GM19023 (cell line): ENCODE measurements around the gene DPEP2NB.
"Not testable (repeated sequence)": the region's sequence is repeated elsewhere in the genome, so short reads cannot be mapped to it uniquely, and the experiment has no call there.

Experiments used
- ATAC-seq: cut with Tn5 transposase; IDR thresholded peaks from one replicate; pipeline ENCODE4 v1.9.1; 2021; ENCODE audit warnings: mild to moderate bottlenecking, moderate library complexity; ENCODE audit not compliant: unreplicated experiment

The DPEP2NB gene

GRCh38 chr16:68019167-68019680 lies 3.5 kb upstream of the DPEP2NB start:
- no peak for ATAC-seq

- no peak for ATAC-seq
These were observed 2.3 kb downstream of the DPEP2NB start for GRCh38 chr16:68013440-68013839.

DNA sequence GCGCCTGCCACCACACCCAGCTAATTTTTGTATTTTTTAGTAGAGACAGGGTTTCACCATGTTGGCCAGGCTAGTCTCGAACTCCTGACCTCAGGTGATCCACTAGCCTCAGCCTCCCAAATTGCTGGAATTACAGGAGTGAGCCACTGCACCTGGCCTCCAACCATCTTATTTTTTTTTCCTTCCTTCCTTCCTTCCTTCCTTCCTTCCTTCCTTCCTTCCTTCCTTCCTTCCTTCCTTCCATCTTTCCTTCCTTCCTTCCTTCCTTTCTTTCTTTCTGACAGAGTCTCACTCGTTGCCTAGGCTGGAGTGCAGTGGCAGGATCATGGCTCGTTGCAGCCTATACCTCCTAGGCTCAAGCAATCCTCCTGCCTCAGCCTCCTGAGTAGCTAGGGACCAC lies 5.8 kb downstream of the DPEP2NB start:
- ATAC-seq: not testable (repeated sequence)

- ATAC-seq: no peak
These were observed 6.5 kb downstream of the DPEP2NB start for GRCh38 chr16:68009157-68009735.

GRCh38 chr16:68005786-68006286 lies 9.9 kb downstream of the DPEP2NB start:
- no peak for ATAC-seq

GRCh38 chr16:68005211-68005610 lies 10.5 kb downstream of the DPEP2NB start:
- ATAC-seq: no peak

GRCh38 chr16:68003031-68003430 lies 12.7 kb downstream of the DPEP2NB start:
- no peak for ATAC-seq

DNA sequence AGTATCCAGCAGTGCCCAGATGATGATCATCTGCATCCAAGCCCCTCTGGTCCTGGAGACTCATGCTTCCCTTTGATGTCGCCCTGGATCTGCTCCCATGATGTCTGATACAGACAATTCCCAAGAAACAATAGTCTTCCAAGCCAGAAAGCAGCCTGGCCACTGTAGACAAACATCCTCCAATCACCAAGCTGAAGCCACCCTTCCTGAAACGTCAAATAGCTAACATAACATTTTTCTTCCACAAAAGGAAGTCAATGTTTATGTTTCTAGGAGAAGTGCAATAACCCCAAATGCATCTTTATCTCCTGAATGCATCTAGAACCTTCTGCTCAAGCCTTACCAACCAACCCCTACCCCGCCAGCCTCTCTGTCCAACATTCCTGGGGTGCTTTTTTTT lies 15.3 kb downstream of the DPEP2NB start:
- no peak for ATAC-seq

GRCh38 chr16:67999985-68000384 lies 15.7 kb downstream of the DPEP2NB start:
- ATAC-seq: no peak

DNA sequence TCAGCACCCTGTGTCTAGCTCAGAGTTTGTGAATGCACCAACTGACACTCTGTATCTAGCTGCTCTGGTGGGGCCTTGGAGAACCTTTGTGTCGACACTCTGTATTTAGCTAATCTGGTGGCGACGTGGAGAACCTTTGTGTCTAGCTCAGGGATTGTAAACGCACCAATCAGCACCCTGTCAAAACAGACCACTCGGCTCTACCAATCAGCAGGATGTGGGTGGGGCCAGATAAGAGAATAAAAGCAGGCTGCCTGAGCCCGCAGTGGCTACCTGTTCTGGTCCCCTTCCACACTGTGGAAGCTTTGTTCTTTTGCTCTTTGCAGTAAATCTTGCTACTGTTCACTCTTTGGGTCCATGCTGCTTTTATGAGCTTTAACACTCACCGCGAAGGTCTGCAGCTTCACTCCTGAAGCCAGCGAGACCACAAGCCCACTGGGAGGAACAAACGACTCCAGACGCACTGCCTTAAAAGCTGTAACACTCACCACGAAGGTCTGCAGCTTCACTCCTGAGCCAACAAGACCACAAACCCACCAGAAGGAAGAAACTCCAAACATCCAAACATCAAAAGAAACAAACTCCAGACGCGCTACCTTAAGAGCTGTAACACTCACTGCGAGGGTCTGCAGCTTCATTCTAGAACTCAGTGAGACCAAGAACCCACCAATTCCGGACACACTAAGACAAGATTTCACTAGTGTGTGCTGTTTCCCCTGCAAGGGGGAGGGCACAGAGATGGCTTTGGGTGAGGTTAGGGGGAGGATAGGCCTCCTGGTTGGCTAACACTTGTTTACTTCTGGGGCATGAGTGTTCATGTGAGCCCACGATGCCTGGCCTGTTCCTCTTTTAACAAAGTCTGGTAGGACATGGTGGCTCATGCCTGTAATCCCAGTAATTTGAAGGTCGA lies 16.7 kb downstream of the DPEP2NB start, which contains the start of gene DPEP2:
Gene DPEP2 (minus strand): TSS at position 706 of the 910 bp plus-strand sequence. CDS start 6,272 bp downstream, outside the sequence.
- ATAC-seq: not testable (repeated sequence)

DNA sequence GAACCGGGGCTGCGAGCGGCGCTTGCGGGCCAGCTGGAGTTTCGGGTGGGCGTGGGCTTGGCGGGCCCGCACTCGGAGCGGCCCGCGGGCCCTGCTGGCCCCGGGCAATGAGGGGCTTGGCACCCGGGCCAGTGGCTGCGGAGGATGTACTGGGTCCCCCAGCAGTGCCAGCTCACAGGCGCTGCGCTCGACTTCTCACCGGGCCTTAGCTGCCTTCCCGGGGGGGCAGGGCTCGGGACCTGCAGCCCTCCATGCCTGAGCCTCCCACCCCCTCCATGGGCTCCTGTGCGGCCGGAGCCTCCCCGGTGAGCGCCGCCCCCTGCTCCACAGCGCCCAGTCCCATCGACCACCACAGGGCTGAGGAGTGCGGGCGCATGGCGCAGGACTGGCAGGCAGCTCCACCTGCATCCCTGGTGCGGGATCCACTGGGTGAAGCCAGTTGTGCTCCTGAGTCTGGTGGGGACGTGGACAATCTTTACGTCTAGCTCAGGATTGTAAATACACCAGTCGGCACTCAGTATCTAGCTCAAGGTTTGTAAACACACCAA lies 17.4 kb downstream of the DPEP2NB start:
- ATAC-seq: not testable (repeated sequence)

DNA sequence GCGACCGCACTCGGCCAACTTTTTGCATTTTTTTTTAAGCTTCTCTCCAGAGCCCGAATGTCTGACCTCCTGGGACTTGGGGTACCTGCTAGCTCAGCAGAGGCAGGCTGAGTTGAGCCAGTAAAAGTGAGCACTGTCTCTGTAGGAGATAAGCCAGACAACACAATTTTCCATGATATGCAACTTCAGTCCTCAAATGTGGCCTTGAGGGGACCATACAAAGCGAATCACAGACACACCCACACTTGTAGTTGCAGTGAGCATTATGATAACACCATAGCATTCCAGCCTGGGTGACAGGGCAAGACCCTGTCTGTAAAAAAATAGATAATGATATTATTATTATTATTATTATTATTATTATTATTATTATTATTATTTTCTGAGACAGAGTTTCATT lies 19.0 kb downstream of the DPEP2NB start:
- no peak for ATAC-seq

DNA sequence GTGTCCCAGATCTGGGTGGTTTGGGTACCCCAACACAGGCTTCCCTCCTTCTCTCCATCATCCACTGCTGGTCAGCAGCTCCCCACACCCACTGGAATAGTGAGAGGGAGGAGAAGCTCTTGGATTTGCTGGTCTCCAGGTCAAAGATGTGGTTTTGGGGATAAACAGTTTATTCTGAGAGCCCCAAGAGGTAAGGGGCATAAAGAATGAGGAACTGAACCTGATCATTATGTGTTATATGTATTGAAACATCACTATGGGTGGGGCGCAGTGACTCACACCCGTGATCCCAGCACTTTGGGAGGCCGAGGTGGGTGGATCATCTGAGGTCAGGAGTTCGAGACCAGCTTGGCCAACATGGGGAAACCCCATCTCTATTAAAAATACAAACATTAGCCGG lies 20.3 kb downstream of the DPEP2NB start:
- ATAC-seq: no peak

DNA sequence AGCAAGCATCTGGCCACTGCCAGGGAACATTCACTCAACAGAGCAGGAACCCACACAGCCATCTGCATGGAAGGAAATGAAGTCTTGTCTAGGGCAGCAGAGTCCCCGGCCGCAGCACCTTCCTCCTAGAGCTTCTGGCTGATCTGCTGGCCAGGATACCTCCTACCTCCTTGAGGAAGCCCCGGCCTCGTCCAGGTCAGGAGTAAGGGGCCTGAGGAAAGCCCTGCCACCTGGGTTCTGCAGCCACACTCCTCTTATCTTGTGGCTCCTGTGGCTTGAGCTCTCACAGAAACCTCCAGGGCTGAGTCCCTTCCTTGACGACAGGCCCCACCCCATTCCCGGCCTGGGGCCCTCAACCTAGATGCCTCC lies 21.7 kb downstream of the DPEP2NB start:
- ATAC-seq: not testable (repeated sequence)

- peak; percentile 83 for ATAC-seq
These were observed 22.3 kb downstream of the DPEP2NB start for GRCh38 chr16:67993207-67994039.

DNA sequence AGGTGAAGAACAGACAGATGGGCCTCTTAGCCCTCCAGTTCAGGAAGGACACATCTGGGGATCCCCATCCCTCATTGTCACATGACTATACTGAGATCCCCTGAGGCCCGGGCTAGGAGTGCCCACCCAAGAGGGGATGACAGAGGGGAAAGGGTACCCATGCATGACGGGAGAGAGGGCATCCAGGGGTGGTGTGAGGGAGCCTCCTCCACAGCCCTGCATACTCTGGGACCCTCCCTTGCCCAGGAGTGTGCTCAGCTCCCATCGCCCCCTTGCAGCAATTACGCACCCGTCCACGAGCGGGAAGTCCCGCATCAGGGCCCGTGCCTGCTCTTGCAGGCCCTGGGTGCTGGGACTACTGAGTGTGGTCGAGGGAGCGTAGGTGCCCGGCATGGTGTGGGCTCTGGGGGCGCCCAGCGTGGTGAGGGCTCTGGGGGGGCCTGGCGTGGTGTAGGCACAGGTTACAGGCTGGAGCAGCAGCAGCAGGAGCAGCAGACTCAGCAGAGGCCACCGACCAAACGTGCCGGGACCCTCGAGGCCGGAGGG lies 23.0 kb downstream of the DPEP2NB start:
- ATAC-seq: no peak

- ATAC-seq: no peak
These were observed 25.7 kb downstream of the DPEP2NB start for GRCh38 chr16:67990018-67990386.

GRCh38 chr16:67989322-67990017 lies 26.2 kb downstream of the DPEP2NB start:
- no peak for ATAC-seq

DNA sequence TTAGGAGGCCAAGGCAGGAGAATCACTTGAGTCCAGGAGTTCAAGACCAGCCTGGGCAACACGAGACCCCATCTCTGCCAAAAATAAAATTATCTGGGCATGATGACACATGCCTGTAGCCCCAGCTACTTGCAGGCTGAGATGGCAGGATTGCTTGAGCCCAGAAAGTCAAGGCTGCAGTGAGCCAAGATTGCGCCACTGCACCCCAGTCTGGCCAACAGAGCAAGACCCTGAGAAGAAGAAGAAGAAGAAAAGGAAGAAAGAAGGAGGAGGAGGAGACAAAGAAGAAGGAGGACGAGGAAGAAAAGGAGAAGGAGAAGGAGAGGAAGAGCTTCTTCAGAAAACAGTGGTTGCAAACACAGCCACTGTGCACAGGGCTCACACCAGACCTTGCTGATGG lies 27.0 kb downstream of the DPEP2NB start:
- no peak for ATAC-seq
